ENCODE results near the gene NDUFV2.
"Not testable (repeated sequence)": the region's sequence is repeated elsewhere in the genome, so short reads cannot be mapped to it uniquely, and the experiment has no call there.

Gene NDUFV2

DNA sequence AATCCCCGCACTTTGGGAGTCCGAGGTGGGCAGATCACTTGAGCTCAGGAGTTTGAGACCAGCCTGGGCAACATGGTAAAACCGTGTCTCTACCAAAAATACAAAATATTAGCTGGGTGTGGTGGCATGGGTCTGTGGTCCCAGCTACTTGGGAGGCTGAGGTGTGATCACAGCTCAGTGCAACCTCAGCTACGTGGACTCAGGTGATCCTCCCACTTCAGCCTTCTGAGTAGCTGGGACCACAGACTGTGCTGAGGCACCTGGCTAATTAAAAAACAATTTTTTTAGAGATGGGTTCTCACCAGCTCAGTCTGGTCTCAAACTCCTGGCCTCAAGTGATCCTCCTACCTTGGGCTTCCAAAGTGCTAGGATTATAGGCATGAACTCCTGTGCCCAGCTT, 57.5 kb downstream of the NDUFV2 start:
- no peak for DNase-seq

DNA sequence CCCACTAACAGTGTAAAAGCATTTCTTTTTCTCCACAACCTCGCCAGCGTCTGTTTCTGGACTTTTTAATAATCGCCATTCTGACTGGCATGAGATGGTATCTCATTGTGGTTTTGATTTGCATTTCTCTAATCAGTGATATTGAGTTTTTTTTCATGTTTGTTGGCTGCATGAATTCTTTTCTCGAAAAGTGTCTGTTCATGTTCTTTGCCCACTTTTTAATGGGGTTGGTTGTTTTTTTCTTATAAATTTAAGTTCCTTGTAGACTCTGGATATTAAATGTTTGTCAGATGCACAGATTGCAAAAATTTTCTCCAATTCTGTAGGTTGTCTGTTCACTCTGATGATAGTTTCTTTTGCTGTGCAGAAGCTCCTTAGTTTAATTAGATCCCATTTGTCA, 60.2 kb downstream of the NDUFV2 start:
- DNase-seq = not testable (repeated sequence)

DNA sequence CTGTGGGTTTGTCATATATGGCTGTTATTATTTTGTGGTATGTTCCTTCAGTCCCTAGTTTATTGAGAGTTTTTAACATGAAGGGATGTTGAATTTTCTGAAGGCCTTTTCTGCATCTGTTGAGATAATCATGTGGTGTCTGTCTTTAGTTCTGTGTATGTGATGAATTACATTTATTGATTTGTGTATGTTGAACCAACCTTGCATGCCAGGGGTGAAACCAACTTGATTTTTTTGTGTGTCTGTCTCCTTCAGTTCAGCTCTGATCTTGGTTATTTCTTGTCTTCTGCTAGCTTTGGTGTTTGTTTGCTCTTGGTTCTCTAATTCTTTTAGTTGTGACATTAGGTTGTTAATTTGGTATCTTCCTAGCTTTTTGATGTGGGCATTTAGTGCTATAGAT, 61.6 kb downstream of the NDUFV2 start:
- DNase-seq = not testable (repeated sequence)

DNA sequence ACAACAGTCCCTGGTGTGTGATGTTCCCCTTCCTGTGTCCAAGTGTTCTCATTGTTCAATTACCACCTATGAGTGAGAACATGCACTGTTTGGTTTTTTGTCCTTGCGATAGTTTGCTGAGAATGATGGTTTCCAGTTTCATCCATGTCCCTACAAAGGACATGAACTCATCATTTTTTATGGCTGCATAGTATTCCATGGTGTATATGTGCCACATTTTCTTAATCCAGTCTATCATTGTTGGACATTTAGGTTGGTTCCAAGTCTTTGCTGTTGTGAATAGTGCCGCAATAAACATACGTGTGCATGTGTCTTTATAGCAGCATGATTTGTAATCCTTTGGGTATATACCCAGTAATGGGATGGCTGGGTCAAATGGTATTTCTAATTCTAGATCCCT, 63.4 kb downstream of the NDUFV2 start:
- not testable (repeated sequence) for DNase-seq

DNA sequence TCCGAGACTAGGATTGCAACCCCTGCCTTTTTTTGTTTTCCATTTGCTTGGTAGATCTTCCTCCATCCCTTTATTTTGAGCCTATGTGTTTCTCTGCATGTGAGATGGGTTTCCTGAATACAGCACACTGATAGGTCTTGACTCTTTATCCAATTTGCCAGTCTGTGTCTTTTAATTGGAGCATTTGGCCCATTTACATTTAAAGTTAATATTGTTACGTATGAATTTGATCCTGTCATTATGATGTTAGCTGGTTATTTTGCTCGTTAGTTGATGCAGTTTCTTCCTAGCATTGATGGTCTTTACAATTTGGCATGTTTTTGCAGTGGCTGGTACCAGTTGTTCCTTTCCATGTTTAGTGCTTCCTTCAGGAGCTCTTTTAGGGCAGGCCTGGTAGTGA, 67.0 kb downstream of the NDUFV2 start:
- DNase-seq = not testable (repeated sequence)

DNA sequence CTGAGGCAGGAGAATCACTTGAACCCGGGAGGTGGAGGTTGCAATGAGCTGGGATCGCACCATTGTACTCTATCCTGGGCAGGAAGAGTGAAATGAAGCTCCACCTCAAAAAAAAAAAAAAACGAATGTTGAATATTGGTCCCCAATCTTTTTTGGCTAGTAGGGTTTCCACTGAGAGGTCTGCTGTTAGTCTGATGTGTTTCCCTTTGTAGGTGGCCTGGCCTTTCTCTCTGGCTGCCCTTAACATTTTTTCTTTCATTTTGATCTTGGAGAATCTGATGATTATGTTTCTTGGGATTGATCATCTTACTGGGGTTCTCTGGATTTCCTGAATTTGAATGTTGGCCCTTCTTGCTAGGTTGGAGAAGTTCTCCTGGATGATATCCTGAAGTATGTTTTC, 69.4 kb downstream of the NDUFV2 start:
- not testable (repeated sequence) for DNase-seq

DNA sequence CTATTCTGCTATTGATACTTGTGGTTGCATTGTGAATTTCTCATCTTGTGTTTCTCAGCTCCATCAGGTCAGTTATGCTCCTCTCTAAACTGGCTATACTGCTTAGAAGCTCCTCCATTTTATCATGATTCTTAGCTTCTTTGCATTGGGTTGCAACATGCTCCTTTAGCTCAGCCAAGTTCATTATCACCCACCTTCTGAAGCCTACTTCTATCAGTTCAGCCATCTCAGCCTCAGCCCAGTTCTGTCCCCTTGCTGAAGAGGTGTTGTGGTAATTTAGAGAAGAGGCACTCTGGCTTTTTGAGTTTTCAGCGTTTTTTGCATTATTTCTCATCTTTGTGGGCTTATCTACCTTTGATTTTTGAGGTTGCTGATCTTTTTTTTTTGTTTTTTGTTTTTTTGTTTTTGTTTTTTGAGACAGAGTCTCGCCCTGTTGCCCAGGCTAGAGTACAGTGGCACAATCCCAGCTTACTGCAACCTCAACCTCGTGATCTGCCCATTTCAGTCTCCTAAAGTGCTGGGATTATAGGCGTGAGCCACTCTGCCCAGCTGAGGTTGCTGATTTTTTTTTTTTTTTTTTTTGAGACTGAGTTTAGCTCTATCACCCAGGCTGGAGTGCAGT, 70.1 kb downstream of the NDUFV2 start:
- DNase-seq = no peak

DNA sequence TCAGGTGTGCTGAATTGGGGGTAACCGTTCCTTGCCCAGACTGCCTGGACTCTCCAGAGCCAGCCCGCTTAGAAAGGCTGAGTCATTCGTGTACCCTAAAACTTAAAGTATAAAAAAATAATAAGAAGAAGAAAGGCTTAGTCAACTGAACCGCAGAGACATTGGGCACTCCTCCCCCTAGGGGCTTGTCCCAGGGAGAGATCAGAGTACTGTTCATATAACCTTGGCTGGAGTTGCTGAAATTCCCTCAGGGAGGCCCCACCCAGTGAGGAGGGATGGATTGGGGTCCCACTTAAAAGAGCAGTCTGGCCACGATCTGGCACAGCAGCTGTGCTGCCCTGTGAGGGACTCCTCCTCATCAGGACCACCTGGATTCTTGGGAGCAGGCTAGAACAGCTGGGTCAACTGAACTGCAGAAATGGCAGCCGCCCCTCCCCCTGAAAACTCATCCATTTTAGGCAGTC, 71.3 kb downstream of the NDUFV2 start:
- no peak for DNase-seq

DNA sequence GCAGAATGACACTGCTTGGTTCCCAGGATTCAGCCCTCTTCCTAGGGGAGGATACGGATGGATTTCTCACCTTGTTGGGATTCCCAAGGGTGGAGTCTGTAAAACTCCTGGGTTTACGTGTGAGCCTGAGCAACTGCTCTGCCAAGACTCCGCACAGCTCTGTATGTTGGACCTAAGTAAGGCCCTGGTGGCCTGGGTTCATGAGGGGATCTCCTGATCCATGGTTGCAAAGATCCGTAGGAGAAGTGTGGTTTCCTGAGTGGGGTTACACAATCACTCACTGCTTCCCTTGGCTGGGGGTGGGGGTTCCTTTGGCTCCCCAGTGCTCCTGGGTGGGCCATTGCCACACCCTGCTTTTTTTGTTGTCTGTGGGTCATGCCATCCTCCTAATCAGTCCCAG, 71.8 kb downstream of the NDUFV2 start:
- no peak for DNase-seq

DNA sequence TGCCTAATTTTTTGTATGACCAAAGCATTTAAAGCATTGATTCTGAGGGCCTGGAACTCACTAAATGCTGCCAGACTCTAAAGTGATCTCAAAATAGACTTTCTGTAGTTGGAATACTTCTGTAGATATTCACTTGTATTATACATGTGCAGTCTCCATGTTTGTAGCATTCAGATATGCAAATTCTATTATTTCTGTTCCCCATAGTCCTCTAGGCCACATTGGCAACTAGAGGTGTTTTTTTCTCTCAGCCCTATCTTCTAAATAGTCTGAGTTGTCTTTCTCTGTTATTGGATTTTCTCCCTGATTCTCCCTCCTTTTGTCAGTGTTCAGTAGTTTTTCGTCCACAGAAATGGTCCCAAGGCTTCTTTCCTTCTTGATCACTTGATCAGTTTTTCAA, 72.6 kb downstream of the NDUFV2 start:
- DNase-seq = no peak

DNA sequence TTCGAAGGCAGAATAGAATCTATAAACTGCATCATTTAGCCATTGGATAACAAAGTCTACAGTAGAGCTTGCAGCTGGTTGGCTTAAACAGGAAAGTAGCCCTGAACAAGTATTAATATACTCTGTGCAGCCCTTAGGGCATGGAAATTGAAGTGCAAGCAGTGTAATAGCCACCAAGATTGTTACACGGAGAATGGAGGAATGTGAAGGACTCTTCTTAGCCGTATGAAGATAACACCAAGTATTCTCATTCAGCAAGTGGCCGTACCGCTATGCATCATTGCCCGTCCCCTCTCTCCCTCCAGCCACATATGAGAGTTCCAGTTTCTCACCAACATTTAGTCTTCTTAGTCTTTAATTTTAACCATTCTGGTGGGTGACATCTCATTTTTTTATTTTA, 74.5 kb downstream of the NDUFV2 start:
- DNase-seq = no peak

DNA sequence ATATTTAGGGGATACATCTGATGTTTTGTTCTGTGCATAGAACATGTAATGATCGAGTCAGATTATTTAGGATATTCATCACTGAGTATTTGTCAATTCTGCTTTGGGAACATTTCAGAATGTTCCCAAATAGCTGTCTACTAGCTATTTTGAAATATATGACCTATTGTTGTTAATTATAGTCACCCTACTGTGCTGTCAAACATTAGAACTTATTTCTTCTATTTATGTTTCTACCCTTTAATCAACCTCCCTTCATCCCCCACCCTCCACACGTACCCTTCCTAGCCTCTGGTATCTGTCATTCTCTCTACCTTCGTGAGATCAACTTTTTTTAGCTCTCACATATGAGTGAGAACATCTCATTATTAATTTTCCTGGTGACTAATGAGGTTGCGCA, 75.0 kb downstream of the NDUFV2 start:
- DNase-seq = no peak

DNA sequence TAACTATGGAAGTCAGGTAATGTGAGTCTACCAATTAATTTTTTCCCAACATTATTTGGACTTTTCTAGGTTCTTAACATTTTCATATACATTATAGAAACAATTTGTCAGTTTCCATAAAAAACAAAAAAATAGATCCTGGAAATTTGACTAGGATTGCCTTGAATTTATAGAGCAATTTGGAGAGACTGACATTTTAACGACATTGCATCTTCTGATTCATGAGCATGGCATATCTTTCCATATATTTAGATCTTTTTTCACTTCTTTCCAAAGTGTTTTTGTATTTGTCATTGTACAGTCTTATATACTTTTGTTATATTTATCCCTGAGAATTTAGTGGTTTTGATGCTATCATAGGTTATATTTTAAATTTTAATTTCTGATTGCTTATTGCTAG, 76.1 kb downstream of the NDUFV2 start:
- DNase-seq = no peak

DNA sequence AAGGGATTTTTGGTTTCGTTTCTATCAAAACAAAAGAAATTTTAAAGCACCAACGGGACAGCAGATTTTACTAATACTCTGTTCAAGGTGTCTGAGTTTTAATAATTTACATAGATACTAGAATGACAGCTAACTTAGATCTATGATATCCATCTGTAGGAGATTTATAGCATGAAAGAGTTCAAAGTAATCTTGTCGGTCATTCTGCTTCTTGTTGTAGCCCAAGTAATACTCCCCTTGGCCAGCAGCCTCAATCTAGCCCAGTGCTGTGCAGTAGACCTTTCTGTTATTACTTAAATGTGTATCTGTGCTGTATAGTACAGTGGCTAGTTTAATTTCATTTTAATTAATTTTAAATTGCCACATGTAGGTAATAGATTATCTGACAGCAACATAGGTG, 78.8 kb downstream of the NDUFV2 start:
- no peak for DNase-seq

DNA sequence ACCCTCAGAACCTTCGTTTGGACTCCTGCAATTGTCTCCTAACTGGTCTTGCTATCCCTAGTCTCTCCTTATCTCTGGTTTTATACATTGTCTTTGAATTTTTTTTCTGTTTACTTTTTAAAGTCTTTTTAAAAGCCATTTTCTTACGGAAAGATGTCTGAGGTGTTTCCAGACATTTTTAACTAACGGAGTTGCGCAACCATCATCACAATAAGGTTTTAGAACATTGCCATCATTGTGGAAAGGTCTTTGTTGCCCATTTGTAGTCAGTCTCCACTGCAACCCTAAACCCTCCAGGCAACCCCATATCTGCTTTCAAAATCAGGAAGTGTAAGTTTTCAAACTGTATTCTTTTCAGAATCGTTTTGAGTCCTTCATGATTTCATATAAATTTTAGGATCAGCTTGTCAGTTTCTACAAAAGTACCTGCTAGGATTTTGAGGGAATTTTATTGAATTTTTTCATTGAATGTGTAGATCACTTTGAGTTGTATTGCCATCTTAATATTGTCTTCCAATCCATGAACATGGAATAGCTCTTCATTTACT, 80.4 kb downstream of the NDUFV2 start:
- no peak for DNase-seq

Data from SIG-M5 (cell line).